Measurements from ENCODE around the gene DMPK. TPM values are rescaled to one million over a fixed set of nuclear protein-coding genes. Genes with fewer than 3 reads are reported as not detected.

DMPK gene
- total RNA-seq, 4 donors from 2014 or later, result 18.9 to 32.6 (median 26.3) TPM

GRCh38 chr19:45767881-45768654, 14.2 kb downstream of the DMPK start:
- TF ChIP-seq POLR2A (IDR thresholded peaks at IDR 0.05) (peak in 1 of 2 donors; percentile 88), CTCF (IDR thresholded peaks at IDR 0.05) (no peak)
- 2% methylated on average over 20 of the region's 102 CpGs; no CpG with 5 or more reads in 1 of the 2 donors for WGBS, 2 donors
- no peaks in the 10 kb centered on the region for H3K9me3 ChIP-seq
- H3K36me3 ChIP-seq, result peaks cover 0 to 4% of the 10 kb centered on the region in 2 donors
- H3K4me3 ChIP-seq (replicated peaks in 1 of 3), result peak overlapping the region; percentile 15 to 93 (median 59)
- H3K27me3 ChIP-seq, result no peaks in the 10 kb centered on the region
- DNase-seq, result peak; percentile 86 to 87
- intact Hi-C loops (cut with DNase I), result loop anchor here (10.0 kb wide), 1 partner anchor 53 kb away; no protein-coding TSS in a partner anchor
- H3K27ac ChIP-seq, result peak overlapping the region; percentile 91 to 96 (median 95)
- H3K4me1 ChIP-seq, result peaks cover 33 to 43% of the 10 kb centered on the region in 2 donors

- H3K4me1 ChIP-seq, result peaks cover 33 to 43% of the 10 kb centered on the region in 2 donors
- intact Hi-C loops (cut with DNase I), result loop anchor here (10.0 kb wide), 1 partner anchor 53 kb away; no protein-coding TSS in a partner anchor
- 6 to 13% methylated on average over 15 to 31 of the region's 31 CpGs for WGBS, 2 donors
- peak overlapping the region; percentile 15 to 93 (median 59) for H3K4me3 ChIP-seq (replicated peaks in 1 of 3)
- no peaks in the 10 kb centered on the region for H3K27me3 ChIP-seq
- peaks cover 0 to 3% of the 10 kb centered on the region in 2 donors for H3K36me3 ChIP-seq
- peak overlapping the region; percentile 91 to 96 (median 95) for H3K27ac ChIP-seq
- peak; percentile 78 to 83 for DNase-seq
- no peak for TF ChIP-seq CTCF (IDR thresholded peaks at IDR 0.05)
- TF ChIP-seq POLR2A (IDR thresholded peaks at IDR 0.05), result peak; percentile 46 to 77
- H3K9me3 ChIP-seq, result no peaks in the 10 kb centered on the region
Measured at GRCh38 chr19:45767410-45767880, 14.8 kb downstream of the DMPK start.

GRCh38 chr19:45766869-45767346, 15.4 kb downstream of the DMPK start:
- Histone ChIP-seq H3K4me1 (peaks cover 33 to 43% of the 10 kb centered on the region in 2 donors), H3K9me3 (no peaks in the 10 kb centered on the region), H3K27me3 (no peaks in the 10 kb centered on the region), H3K4me3 (replicated peaks in 1 of 3) (peak overlapping the region; percentile 15 to 93 (median 59)), H3K36me3 (peaks cover 0 to 3% of the 10 kb centered on the region in 2 donors), H3K27ac (peak overlapping the region; percentile 91 to 96 (median 95))
- peak in 1 of 2 donors; percentile 46 for DNase-seq
- TF ChIP-seq POLR2A (IDR thresholded peaks at IDR 0.05) (no peak), CTCF (IDR thresholded peaks at IDR 0.05) (no peak)
- 15 to 35% methylated on average over 8 to 11 of the region's 24 CpGs for WGBS, 2 donors
- intact Hi-C loops (cut with DNase I), result loop anchor here (10.0 kb wide), 1 partner anchor 52 kb away; no protein-coding TSS in a partner anchor

GRCh38 chr19:45766296-45766868, 15.9 kb downstream of the DMPK start:
- Histone ChIP-seq H3K4me1 (peaks cover 33 to 43% of the 10 kb centered on the region in 2 donors), H3K9me3 (no peaks in the 10 kb centered on the region), H3K27me3 (no peaks in the 10 kb centered on the region), H3K4me3 (replicated peaks in 1 of 3) (peak overlapping the region in 2 of 3 donors; percentile 59 to 93), H3K27ac (peak overlapping the region; percentile 91 to 96 (median 95)), H3K36me3 (peaks cover 0 to 3% of the 10 kb centered on the region in 2 donors)
- 57 to 70% methylated on average over 2 to 13 of the region's 17 CpGs for WGBS, 2 donors
- intact Hi-C loops (cut with DNase I), result loop anchor here (10.0 kb wide), 1 partner anchor 52 kb away; no protein-coding TSS in a partner anchor
- no peak for DNase-seq
- TF ChIP-seq POLR2A (IDR thresholded peaks at IDR 0.05) (no peak), CTCF (IDR thresholded peaks at IDR 0.05) (no peak)
